ENCODE measurements around the gene ARHGAP24. TPM values are rescaled to one million over a fixed set of nuclear protein-coding genes. Genes with fewer than 3 reads are reported as not detected.

Gene ARHGAP24
- total and polyA plus RNA-seq, 2 of the 13 experiments (the other 11 are each of a cell fraction or from before 2014, with no cell fraction given), result 0.07 to 0.55 TPM

- TF ChIP-seq CREBL2 (CRISPR knock-in tag; IDR thresholded peaks at IDR 0.05; ENCODE audit: borderline replicate concordance), result no peak
- TF ChIP-seq ZNF383 (CRISPR knock-in tag; IDR thresholded peaks at IDR 0.05; ENCODE audit: borderline replicate concordance), result no peak
- no peak for TF ChIP-seq STAT5B (CRISPR knock-in tag; IDR thresholded peaks at IDR 0.05)
- TF ChIP-seq LCORL (IDR thresholded peaks at IDR 0.05), result no peak
- TF ChIP-seq LCORL (CRISPR knock-in tag; IDR thresholded peaks at IDR 0.05), result no peak
- TF ChIP-seq GPN1 (CRISPR knock-in tag; IDR thresholded peaks at IDR 0.05; ENCODE audit: borderline replicate concordance), result no peak
- TF ChIP-seq PCBP1 (IDR thresholded peaks at IDR 0.05; ENCODE audit: borderline replicate concordance, low read depth, low read length), result no peak
- no peak for TF ChIP-seq ZNF710 (CRISPR knock-in tag; IDR thresholded peaks at IDR 0.05; ENCODE audit: borderline replicate concordance)
Measured at GRCh38 chr4:85798012-85798770, 323.2 kb downstream of the ARHGAP24 start (continued).

GRCh38 chr4:85803856-85804255, 328.9 kb downstream of the ARHGAP24 start:
- no peaks in the 10 kb centered on the region for H3K79me2 ChIP-seq (ENCODE audit: insufficient read depth, low read length)
- no peaks in the 10 kb centered on the region for H3K36me3 ChIP-seq (replicated peaks in 1 of 2; ENCODE audit: control insufficient read depth in 1 of 2, insufficient read depth in 2 of 2, low read length in 2 of 2)
- no TSS peak for BruUV-seq (replicated peaks)
- no peak overlapping the region for H3K9ac ChIP-seq (ENCODE audit: insufficient read depth, low read depth, low read length)
- H3K4me1 ChIP-seq (ENCODE audit: insufficient read depth, low read length), result no peaks in the 10 kb centered on the region
- no peaks in the 10 kb centered on the region for H4K20me1 ChIP-seq (ENCODE audit: insufficient read depth, low read length)
- 4% methylated on average over 4 of the region's 4 CpGs for WGBS (ENCODE audit: low lambda C conversion rate)
- FAIRE-seq, result no peak
- H3K4me3 ChIP-seq (replicated peaks in 1 of 3; ENCODE audit: insufficient read depth in 1 of 3, low read depth in 2 of 3, low read length in 3 of 3), result no peak overlapping the region
- no peak for ATAC-seq
- POLR2A ChIA-PET, result no interaction called here
- intact Hi-C loops (cut with micrococcal nuclease; ENCODE audit: unreplicated experiment), result no loop called here
- no peak overlapping the region for H2AFZ ChIP-seq (ENCODE audit: low read length)
- H3K9me3 ChIP-seq (ENCODE audit: low read length), result no peaks in the 10 kb centered on the region
- H3K4me2 ChIP-seq (ENCODE audit: low read depth, low read length), result no peak overlapping the region
- CTCF ChIA-PET (ENCODE audit: low intra/inter-chr PET ratio, low total read pairs), result no interaction called here
- DNase-seq (ENCODE audit: low spot score), result no peak
- in situ Hi-C loops (cut with HindIII; ENCODE audit: extremely low pct_ligation_motif_present, low pct_unique_long_range_greater_than_20kb), result no loop called here
- no peaks in the 10 kb centered on the region for H3K27me3 ChIP-seq (ENCODE audit: control insufficient read depth in 1 of 2, insufficient read depth in 2 of 2, low read length in 2 of 2)
- no peak overlapping the region for H3K27ac ChIP-seq (ENCODE audit: extremely low read length, insufficient read depth, low read length)
- no peak for TF ChIP-seq ZBTB44 (CRISPR knock-in tag; IDR thresholded peaks at IDR 0.05)
- TF ChIP-seq NR0B2 (CRISPR knock-in tag; IDR thresholded peaks at IDR 0.05), result no peak
- TF ChIP-seq HNF1B (CRISPR knock-in tag; IDR thresholded peaks at IDR 0.05), result no peak
- no peak for TF ChIP-seq PAWR (CRISPR knock-in tag; IDR thresholded peaks at IDR 0.05; ENCODE audit: borderline replicate concordance)
- TF ChIP-seq ZFP62 (CRISPR knock-in tag; IDR thresholded peaks at IDR 0.05), result no peak
- no peak for TF ChIP-seq MEF2D (CRISPR knock-in tag; IDR thresholded peaks at IDR 0.05)
- no peak for TF ChIP-seq ZNF883 (CRISPR knock-in tag; IDR thresholded peaks at IDR 0.05; ENCODE audit: not compliant biosample characterization)
- no peak for TF ChIP-seq HNRNPL (IDR thresholded peaks at IDR 0.05; ENCODE audit: low read depth, low read length)
- no peak for TF ChIP-seq ZNF121 (CRISPR knock-in tag; IDR thresholded peaks at IDR 0.05)

All from HepG2 (cell line).